ENCODE results near the gene DNAH2.

DNAH2 gene

DNA sequence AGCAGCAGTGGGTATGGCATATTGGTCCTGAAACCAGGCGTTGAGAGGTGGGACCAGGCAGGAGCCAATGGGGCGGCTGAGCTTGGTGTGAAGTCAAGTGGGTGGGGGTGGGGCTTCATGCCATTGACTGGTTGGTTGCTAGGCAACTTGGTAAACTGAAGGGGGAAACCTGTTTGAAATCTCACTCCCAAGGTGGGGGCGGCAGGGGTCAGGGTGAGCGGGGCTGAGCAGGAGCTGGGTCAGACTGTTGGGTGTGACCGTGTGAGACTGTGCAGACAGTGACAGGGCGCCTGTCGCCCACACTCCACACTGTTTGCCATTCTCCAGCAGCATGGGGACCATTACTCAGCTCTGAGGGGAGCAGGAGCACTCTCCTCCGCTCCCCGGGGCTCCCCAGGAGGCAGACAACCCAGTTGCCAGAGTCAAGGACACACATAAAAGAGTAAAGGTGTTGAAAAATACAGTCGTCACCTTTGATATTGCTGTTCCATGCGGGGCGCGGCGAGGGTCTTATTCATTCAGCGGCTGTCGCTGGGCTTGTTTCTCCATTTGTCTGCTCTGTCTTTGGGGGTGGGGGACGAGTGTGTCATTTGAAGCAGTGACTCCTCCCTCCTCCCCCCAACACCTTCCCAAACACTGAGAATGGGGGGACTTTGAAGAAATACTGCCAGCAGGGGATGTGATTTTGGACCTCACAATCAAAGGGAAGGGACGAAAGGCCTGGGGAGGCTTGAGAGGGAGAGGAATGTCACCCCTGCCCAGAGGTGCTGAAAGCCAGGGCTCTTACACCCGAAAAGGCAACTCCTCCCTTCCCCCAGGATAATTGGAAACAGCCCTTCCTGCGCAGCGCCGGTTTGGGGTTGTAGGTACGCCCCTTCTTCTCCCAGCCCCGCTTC, 13.7 kb upstream of the DNAH2 start:
- no peak for DNase-seq (ENCODE audit: low read depth in 2 of 2)

DNA sequence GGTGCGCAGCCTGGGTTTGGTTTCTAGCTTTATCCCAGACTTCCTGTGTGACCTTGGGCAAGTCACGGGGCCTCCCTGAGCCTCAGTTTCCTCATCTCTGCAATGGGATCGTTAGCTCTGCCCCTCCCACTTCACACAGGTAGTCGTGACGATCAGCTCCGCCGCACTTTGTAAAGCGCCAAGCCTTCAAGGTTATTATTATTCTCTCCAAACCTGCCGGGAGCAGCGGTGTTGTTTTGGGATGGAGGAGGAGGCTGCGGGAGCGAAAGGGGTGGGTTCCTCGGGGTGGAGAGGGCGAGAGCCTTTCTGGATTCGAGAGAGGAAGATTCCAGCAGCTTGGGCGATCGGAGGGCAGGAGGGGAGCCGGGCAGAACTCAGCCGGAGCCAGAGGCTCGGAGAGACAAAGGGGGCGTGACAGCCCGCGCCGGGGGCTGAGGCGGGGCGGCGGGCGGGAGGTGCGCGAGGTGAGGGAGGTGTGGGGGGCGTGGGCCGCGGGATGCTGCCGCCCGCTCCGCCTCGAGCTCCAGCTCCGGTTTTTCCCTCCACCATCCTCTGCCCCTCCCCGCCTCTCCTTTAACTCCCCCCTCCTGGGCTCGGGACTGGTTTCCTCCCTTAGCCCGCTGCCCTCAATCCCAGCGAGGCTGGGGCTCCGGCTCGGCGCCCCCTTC, 12.8 kb upstream of the DNAH2 start, which contains the start of gene EFNB3:
EFNB3 (plus strand) TSS at position 602 of the 668 bp plus-strand sequence. CDS start 397 bp downstream, outside the sequence.
- DNase-seq (ENCODE audit: low read depth in 2 of 2) = no peak

DNA sequence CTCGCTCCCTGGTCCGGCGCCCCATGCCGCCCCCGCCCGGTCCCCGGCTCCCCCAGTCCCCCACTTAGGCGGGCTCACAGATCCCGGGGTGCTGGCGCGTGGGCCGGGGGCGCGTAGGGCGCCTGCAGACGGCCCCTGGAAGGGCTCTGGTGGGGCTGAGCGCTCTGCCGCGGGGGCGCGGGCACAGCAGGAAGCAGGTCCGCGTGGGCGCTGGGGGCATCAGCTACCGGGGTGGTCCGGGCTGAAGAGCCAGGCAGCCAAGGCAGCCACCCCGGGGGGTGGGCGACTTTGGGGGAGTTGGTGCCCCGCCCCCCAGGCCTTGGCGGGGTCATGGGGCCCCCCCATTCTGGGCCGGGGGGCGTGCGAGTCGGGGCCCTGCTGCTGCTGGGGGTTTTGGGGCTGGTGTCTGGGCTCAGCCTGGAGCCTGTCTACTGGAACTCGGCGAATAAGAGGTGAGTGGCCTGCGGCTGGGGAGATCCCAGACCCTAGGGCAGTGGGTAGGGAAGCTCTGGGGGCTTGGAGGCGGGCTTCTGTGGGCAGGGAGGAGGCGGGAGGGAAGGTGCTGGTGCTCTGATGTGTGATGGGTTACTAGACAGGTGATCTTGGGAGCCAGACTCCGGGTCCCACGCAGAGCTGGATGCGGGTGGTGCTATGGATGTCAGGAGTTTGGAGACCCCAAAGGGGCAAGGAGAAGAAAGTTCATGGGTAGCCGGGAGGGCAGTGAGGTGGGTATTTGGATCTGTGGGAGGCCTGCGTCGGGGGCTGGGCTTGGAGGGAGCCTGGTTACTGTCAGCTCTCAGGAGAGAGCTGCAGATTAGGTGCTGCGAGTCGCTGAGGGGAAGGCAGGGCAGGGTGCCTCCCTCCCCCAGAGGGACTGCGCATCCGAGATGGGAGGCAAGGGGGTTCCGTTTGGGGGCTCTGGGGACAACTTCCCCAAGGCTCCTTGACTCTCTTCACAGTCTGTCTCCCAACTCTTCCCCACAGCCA, 12.0 kb upstream of the DNAH2 start:
- DNase-seq (ENCODE audit: low read depth in 2 of 2) = no peak

DNA sequence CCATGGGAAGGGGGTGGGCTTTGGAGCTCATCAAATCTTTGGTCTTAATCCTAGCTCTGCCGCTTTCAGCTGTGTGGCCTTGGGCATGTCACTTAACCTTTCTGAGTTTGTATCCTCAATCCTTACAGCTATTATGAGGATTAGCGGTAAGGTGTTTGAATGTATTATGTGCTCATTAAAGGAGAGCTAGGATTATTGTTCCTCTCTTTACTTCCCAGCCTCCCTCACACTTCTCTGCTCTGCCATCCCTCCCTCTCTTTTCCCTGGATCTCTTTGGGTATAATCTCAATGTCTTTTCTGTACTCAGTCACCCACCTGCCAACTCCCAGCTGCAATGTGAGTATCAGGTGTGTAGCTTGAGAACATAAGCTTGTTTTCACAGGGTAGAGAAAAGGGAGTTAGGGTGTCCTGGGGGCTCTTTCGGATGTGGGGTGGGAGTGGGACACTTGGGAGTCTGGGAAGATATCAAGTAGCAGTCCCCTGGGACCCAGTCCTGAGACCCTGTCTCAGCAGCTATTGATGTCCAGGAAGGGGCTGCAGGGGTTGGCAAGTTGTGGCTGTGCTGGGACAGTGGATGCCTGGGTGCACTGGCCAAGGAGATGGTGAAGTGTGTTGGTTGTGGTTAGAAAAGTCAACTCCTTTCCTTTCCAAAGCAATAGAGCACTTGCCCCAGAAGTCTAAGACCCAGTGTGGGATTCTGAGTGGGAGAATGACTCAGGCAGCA, 10.8 kb upstream of the DNAH2 start:
- DNase-seq (ENCODE audit: low read depth in 2 of 2) = no peak

DNA sequence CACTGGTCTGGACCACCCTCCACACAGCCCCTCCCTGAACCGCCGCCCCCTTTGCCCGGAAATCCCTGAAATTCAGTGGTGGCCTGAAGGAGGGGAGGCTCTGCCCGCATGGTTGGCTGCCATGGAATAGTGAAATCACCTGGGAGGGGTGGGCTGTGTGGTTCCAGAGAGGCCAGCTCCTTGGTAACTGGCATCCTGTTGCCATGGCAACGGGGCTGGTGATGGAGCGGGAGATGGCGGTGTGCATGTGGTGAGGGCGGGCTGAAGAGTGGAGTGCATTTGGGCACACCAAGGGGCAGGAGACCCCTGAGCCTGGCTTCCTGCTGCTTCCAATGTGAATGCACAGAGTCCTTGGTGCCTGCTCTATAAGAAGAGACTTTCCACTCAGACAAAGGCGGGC, 10.1 kb upstream of the DNAH2 start:
- DNase-seq (ENCODE audit: low read depth in 2 of 2) = no peak

DNA sequence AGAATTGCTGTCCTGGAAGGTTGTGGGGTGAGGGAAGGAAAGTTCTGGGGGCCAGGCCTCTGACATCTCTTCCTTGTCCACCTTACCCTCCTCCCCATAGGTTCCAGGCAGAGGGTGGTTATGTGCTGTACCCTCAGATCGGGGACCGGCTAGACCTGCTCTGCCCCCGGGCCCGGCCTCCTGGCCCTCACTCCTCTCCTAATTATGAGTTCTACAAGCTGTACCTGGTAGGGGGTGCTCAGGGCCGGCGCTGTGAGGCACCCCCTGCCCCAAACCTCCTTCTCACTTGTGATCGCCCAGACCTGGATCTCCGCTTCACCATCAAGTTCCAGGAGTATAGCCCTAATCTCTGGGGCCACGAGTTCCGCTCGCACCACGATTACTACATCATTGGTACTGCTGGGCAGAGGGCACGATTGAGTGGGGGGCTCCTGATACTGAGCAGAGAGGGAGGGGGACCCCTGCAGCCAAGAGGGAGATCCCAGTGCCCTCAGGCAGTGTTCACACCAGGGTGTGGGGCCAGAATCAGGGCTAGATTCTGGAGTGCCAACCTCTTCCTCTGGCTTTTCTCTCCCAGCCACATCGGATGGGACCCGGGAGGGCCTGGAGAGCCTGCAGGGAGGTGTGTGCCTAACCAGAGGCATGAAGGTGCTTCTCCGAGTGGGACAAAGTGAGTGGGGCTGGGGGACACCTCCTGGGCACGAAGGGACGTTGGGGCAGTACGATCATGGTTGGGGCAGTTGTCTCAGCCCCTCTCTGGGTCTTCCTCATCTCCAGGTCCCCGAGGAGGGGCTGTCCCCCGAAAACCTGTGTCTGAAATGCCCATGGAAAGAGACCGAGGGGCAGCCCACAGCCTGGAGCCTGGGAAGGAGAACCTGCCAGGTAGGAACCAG, 9.4 kb upstream of the DNAH2 start:
- DNase-seq (ENCODE audit: low read depth in 2 of 2) = no peak

DNA sequence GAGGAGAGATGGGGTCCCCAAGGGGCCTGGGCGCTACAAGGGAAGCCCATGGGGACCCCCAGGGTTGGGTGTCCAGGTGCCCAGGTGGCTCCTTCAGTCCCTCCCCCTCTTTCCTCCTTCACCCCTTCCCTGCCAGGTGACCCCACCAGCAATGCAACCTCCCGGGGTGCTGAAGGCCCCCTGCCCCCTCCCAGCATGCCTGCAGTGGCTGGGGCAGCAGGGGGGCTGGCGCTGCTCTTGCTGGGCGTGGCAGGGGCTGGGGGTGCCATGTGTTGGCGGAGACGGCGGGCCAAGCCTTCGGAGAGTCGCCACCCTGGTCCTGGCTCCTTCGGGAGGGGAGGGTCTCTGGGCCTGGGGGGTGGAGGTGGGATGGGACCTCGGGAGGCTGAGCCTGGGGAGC, 8.5 kb upstream of the DNAH2 start:
- DNase-seq (ENCODE audit: low read depth in 2 of 2) = no peak

DNA sequence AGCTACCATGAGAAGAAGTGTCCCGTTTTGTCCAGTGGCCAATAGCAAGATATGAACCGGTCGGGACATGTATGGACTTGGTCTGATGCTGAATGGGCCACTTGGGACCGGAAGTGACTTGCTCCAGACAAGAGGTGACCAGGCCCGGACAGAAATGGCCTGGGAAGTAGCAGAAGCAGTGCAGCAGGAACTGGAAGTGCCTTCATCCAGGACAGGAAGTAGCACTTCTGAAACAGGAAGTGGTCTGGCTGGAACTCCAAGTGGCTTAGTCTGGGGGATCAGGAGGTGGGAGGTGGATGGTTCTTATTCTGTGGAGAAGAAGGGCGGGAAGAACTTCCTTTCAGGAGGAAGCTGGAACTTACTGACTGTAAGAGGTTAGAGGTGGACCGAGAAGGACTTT, 7.2 kb upstream of the DNAH2 start:
- DNase-seq (ENCODE audit: low read depth in 2 of 2) = no peak

DNA sequence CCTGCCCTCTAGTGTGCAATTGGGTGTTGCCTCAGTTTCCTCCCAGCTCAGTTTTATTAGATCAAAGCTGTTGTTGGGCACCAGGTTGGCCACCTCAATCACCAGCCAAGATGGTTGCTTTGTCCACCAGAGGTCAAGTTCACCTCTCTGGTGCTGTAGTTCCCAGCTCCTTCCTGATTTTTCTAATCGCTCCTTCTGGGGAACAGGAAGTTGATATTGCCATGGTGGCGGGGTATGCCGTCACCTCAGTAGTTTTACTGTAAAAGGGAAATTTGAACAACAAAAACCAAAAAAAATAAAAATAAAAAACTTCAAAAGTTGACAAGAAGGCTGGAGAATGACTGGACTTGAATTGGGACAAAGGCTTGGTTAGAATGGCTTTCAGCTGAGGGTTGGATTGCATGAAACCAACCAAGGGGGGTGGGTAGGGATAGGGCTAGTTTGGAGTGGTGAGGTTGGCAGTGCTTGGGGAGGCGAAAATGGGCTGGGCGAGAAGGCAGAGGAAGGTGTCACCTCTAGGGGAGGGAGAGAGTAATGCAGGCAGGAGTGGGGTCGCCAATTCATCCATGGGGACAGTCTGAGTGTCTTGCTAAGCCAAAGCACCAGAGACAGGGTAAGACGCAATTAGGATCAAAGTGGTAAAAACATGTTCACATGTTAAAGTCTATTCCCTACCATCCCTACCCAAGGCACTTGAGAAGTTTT, 6.3 kb upstream of the DNAH2 start:
- no peak for DNase-seq (ENCODE audit: low read depth in 2 of 2)

DNA sequence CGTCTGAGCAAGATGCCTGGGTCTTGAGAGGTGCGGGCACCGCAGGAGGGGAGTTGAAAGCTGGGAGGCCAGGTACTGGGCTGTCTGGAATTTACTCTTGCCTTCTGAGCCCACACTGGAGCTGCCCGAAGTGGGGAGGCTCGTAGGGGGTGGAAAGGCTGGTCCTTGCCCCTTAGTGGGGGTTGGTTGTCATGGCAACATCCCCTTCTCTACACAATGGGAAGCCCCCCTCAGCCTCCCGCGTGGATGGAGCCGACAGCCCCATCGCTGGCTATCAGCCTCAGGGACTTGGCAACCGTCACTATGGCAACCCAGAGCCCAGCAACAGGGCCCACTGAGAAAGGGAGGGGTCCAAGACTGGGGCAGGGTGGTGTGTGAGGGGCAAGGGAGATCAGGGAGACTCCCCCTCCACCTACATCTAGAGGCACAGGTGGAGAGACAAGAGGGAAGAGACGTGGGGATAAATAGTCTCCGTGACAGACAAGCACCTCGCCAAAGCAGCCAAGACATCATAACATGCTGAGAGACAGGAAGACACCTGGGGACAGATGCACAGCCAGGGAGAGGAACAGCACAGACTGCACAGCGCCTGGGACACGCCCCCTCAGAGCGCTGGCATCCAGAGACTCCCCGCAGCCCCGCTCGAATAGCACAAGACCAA, 5.3 kb upstream of the DNAH2 start:
- no peak for DNase-seq (ENCODE audit: low read depth in 2 of 2)

DNA sequence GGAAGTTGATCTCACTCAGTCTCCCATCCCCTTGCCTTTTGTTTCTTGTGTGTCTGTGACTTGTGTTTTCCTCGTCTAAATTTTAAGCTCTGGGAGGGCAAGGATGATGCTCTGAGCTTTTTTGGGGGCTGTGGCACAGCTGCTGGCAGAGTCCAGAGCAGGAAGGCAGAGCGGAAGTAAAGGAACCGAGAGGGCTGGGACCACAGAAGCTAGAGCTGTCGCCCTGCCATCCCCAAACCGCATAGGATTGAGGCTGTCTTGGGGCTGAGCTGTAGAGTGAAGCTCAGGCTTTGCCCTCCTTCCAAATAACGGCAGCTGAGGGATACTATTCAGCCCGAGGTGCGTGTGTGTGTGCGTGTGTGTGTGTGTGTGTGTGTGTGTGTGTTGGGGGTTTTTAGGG, 3.8 kb upstream of the DNAH2 start:
- DNase-seq (ENCODE audit: low read depth in 2 of 2) = no peak

DNA sequence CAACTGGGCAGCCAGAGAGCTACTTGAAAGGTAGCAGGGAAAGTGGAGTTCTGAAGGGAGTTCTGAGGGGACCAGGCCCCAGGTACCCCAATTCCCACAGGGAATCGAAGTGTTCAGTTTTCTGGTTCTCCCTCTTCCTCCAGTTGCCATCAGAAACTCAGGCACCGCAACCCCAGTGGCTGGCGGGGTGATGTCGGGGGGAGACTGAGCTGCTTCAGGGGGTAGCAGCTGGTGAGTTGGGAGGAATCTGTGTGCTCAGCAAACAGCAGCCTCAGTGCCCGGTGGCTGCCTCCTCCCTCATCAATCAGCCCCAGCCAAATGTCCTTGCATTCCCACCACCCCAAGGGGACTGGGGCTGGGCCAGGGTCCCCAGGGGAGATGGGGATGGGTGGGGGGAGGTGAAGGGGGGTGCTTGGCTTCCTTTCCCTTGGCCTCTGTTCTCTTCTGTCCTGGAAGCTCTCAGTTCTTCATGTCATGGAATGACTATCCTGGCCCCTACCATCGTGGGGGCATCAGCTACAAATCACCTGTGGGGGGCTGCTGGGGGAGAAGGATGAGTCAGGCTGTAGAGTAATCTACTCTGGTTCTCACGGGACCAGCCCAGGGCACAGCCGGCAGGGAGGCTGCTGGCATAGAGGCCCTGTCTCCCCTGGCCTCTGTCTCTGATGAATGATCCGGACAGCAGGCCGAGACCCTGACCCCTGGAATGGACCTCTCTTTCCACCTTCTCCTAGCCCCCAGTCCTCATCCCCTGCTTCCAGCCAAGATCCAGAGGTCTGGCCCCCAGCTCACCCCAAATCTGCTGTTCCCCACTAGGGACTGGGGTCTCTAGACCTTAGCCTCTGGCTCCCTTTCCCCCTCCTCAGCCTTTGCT, 2.6 kb upstream of the DNAH2 start:
- no peak for DNase-seq (ENCODE audit: low read depth in 2 of 2)

DNA sequence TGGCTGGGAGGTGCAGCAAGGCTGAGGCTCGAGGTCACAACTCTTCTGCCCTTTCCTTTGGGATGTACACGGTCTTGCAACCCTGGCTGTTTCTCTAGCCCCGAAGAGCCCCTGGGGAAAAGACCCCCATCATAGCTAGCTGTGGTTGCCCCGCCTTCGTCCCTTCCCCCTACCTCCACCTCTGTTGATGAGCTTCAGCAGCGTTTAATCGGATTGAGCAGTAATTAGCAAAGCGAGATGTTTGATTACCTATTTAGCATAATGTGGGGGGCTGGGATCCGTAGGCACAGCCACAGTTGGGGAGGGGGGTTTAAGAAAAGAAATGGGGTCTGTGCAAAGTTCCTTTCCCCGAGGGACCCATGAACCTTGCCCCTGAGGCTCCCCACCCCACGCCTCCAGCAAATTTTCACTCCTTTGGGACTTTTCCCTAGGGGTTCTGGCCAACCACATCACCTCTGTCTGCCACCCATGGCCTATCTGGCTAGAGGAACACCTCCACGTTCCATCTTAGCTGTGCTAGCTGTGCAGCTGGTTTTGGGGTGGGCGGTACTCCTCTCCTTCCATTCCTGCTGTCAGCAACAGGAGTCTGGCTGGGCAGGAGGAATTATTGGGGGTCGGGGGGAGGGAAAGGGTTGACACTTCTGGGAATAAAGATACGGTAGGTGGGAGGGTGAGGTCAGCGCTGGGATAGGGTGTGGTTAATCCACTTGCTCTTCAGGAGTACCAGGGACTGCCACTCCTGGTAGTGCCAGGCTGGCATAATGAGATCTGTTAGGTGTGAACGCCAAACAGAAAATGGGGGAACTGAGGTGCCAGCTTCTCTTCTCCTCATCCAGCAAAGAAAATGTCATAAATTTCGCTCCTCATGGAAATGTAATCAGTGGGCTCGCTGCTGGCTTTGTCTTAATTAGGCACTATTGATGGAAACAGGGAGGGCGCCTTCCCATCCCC, 1.3 kb upstream of the DNAH2 start:
- no peak for DNase-seq (ENCODE audit: low read depth in 2 of 2)

DNA sequence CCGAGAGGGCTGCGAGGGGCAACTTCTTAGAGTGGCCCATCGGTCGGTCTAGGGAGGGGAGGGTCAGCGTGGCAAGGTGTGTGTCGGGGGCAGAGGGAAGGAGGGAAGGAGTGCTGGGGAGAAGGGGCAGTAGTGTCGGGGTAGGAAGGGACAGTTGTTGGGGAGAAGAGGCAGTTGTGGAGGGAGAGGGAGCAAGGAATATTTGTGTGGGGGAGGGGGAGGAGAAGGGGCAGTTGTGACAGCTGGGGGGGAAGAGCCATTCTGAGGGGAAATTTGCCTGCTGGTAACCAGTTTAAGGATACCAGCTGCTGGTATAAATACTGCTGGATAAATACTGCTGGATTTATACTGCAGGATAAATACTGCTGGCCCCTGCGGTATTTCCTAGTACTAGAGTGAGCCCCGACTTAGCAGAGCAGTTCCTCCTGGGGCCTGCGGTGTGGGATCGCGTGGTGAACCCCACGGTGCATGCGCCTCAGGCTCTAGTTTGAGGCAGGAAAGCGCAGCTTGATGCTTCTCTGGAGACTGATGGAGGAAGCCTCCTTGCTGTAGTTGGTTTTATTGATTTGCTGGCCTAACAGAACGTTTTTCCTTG, 309 bp downstream of the DNAH2 start:
- DNase-seq (ENCODE audit: low read depth in 2 of 2) = no peak

DNA sequence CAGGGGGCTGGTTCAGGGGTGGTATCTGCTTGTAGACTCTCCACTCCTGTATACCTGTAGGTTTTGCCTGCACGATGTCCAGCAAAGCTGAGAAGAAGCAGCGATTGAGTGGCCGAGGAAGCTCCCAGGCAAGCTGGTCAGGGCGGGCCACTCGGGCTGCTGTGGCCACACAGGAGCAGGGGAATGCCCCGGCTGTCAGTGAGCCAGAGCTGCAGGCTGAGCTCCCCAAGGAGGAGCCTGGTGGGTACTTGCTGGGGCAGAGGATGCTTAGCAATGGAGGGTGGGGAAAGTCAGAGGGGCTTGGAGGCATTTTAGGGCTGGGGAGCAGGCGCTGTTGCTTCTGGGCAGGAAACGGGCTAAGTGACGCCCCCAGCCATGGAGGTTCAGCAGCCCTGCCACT, 2.1 kb downstream of the DNAH2 start:
- no peak for DNase-seq (ENCODE audit: low read depth in 2 of 2)

DNA sequence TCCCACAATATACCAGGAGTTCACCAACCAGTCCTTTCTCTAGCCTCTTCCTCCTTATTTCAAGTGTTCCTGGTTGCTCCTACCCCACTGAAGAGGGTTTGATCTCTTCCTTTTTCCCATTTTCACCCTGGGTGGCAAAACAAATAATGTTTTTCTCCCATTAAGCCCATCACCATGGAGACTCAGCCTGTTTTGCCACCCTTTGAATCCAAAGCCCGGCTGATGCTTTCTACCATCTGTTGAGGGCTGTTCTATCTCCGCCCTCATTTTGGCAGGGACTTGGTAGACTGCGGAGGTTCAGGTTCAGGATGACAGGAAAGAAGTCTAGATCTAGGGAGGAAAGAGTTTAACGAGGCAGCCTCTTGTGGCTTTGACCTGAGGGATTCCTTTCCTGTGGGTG, 2.6 kb downstream of the DNAH2 start:
- no peak for DNase-seq (ENCODE audit: low read depth in 2 of 2)

DNA sequence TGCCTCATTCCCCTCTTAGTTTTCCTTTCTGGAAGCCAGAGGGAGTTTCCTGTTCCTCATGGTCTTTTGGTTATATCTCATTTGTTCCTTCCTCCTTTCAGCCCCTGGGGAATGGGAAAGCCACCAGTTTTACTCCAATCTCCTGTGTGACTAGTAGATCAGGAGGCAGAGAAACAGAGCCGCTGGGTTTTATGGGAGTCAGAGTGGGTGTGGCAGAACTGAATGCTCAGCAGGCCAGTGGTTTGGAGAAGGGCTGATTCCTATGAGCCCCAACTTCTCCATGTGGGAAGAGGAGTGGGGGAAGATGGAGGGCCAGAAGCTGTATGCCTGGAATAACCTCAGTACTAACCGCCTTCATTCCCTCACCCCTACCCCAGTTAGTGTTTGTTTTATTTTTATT, 4.1 kb downstream of the DNAH2 start:
- no peak for DNase-seq (ENCODE audit: low read depth in 2 of 2)

Data from activated CD8-positive, alpha-beta memory T cell treated with anti-CD3 and anti-CD28 coated beads for 4 hours (primary cell).